GM19328 (cell line): ENCODE data around the gene ALCAM.

ENCODE experiments used
- ATAC-seq: cut with Tn5 transposase; IDR thresholded peaks from one replicate; pipeline ENCODE4 v1.9.1; 2021; ENCODE audit warnings: mild to moderate bottlenecking, moderate library complexity; ENCODE audit not compliant: unreplicated experiment

Gene ALCAM

DNA sequence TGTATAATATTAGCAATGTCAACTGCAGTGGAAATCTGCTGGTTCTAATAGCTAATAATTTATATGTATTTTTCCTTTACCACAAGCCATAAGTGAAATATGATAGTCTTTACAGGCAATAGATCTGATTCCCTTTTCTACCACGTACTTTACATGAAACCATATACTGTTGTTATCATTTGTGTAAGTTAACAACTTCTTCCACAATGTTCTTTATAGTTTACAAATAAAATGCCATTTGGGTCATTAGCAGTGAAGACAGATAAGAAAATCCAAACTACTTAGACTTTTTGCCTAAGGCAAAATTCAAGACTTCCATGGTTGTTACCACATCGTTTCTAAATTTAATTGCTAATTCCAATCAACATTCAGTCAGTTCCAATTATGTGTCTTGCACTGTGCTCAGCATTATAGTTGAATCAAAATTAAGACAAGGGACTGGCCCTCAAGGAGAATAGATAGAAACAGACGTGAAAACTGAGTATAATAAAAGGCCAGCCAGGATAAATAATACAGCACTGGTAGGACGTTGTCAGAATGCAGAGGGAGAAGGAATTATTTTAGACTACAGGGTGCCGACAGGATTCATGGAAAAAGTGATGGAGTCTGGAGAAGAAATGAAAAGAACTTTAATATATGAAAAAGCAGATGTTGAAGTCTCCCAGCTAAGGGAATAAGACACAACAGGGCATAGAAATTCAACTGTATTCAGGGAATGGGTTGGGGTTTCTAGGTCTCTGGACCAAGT is 249.8 kb downstream of the ALCAM start:
- no peak for ATAC-seq

DNA sequence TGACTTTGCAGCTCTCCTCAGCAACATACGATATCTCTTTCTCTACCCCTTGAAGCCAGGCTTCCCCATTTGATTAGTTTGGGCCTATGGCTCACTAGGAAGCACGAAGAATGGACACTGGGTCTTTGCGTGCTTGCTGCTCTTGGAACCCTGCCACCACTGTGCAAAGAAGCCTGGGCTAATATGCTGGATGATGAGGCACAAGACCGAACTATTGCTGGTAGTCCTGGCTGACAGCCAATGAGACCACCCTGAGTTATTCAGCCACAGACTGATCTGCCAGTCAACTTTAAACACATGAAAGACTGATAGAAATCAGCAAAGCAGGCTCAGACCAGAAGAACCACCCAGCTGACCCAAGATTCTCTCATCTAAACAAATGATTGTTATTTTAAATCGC is 251.8 kb downstream of the ALCAM start:
- no peak for ATAC-seq

DNA sequence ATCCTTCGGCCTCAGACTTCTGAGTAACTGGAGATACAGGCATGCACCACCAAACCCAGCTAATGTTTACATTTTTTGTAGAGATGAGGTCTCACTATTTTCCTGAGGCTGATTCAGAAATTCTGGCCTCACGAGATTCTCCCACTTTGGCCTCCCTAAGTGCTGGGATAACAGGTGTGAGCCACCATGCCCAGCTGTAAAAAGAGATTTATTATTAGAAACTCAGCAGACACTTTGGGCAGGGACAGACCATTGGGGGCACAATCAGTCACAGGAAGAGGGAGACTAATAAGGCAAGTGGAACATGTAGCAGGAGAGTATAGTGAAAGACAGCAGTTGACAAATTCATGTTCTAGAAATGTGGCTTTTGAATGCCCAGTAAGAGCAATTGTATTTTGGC is 252.9 kb downstream of the ALCAM start:
- no peak for ATAC-seq

DNA sequence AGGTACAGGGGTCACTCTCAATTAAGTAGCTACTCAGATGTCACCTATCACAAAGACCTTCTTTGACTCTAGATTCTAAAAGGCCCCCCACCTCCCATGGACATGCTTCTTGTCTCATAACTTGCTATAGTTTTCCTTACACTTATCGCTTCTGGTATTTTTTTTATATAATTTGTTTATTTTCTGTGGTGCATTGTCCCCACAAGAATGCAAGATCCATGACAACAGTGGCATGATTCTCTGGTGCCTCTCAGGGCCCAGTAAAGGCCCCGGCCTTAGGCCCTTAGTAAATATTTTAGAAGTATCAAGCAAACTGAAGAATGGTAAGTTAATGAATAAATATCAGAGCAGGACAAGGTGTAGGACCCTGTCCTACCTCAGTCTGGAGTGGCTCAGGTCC is 253.5 kb downstream of the ALCAM start:
- ATAC-seq, result no peak

DNA sequence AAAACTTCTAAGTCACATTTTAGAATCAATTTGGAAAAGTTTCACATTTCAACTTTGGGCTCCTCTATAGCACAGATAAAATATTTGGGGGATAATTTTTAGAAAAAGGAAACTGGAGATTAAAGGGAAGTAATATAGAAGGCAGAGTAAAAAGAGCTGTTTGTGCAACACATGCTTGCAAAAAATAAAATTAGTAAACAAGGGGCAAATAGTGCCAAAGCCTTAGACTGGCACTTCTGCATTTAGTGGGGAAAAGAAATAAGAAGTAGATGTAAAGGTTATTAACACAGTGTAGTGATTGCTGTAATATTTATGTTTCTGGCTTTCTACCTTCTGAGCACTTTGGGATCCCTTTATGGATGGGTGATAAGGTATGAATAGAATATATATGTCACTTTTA is 255.5 kb downstream of the ALCAM start:
- no peak for ATAC-seq
